CD4-positive, CD25-positive, alpha-beta regulatory T cell (primary cell): ENCODE results near the gene KATNIP. TPM values are rescaled to one million over a fixed set of nuclear protein-coding genes. Genes with fewer than 3 reads are reported as not detected.

ENCODE experiments used
- ATAC-seq, 2 donors: fragments of 150-1000 bp; cut with Tn5 transposase; one replicate each; pipeline ENCODE4 v1.10.0; 2021; ENCODE audit warnings: low read depth in 2 of 2, moderate number of reproducible peaks in 2 of 2, moderate library complexity in 1 of 2
- DNase-seq, 3 donors: peaks; one replicate each; pipeline versions ENCODE4 v3.0.0 to v3.0.0-alpha.2; 2012 to 2022; ENCODE audit warnings: mixed read lengths in 1 of 3
- H3K27ac ChIP-seq: one replicate; pipeline ENCODE4 v1.7.0; 2013; ENCODE audit warnings: mild to moderate bottlenecking, low read length; ENCODE audit not compliant: insufficient read depth, poor library complexity, severe bottlenecking
- H3K27me3 ChIP-seq: one replicate; pipeline ENCODE4 v1.7.0; 2013; ENCODE audit warnings: low read length; ENCODE audit not compliant: control insufficient read depth, insufficient read depth
- H3K36me3 ChIP-seq: one replicate; pipeline ENCODE4 v1.7.0; 2013; ENCODE audit warnings: mild to moderate bottlenecking, low read length, moderate library complexity; ENCODE audit not compliant: control insufficient read depth, insufficient read depth
- H3K4me1 ChIP-seq: 2 replicates; pipeline ENCODE4 v1.7.0; 2013; ENCODE audit warnings: mild to moderate bottlenecking, low read length; ENCODE audit not compliant: insufficient read depth, control insufficient read depth, poor library complexity, severe bottlenecking
- H3K4me3 ChIP-seq: one replicate; pipeline ENCODE4 v1.7.0; 2013; ENCODE audit warnings: low read depth, mild to moderate bottlenecking, low read length, moderate library complexity
- H3K9me3 ChIP-seq, 2 experiments: 1 replicate in 1 of 2; 2 replicates in 1 of 2; pipeline ENCODE4 v1.7.0; 2013; ENCODE audit warnings: low read length in 2 of 2, mild to moderate bottlenecking in 1 of 2, moderate library complexity in 1 of 2; ENCODE audit not compliant: control insufficient read depth in 2 of 2
- H3K27ac Mint-ChIP-seq, 3 donors: one replicate each; pipeline ENCODE4 v1.8.0; 2020 to 2022; ENCODE audit warnings: mild to moderate bottlenecking in 3 of 3, mixed read lengths in 3 of 3, moderate library complexity in 2 of 3
- H3K27me3 Mint-ChIP-seq: one replicate; pipeline ENCODE4 v1.8.0; 2022; ENCODE audit warnings: mild to moderate bottlenecking, mixed read lengths
- H3K36me3 Mint-ChIP-seq: one replicate; pipeline ENCODE4 v1.8.0; 2020; ENCODE audit warnings: mixed read lengths
- H3K4me1 Mint-ChIP-seq, 4 donors: one replicate each; pipeline ENCODE4 v1.8.0; 2020 to 2022; ENCODE audit warnings: mixed read lengths in 4 of 4, mild to moderate bottlenecking in 1 of 4
- H3K4me3 Mint-ChIP-seq, 4 donors: one replicate each; pipeline ENCODE4 v1.8.0; 2020 to 2022; ENCODE audit warnings: mild to moderate bottlenecking in 4 of 4, mixed read lengths in 4 of 4, moderate library complexity in 3 of 4
- H3K9me3 Mint-ChIP-seq, 7 donors: one replicate each; pipeline ENCODE4 v1.8.0; 2020 to 2022; ENCODE audit warnings: mixed read lengths in 7 of 7, mild to moderate bottlenecking in 3 of 7, moderate library complexity in 2 of 7
- polyA plus RNA-seq, 4 donors: library from polyadenylated mRNA; unstranded; fragments of 300-500 nt; fragmentation: Illumina TruSeq; gene quantifications; one replicate each; pipeline ENCODE4 v1.2.3, GENCODE V29; 2021
- total RNA-seq: library from RNA; stranded (reverse); gene quantifications from one replicate; pipeline ENCODE4 v1.2.3, GENCODE V29; 2022

KATNIP gene
- total RNA-seq (31.5 TPM), polyA plus RNA-seq (1 to 10 TPM; 1.4 to 4.2 (median 3.2) TPM)

GRCh38 chr16:27549746-27550581 is at the start of gene KATNIP, which contains the start of gene GTF3C1:
KATNIP (plus strand) TSS chr16:27550144; CDS start chr16:27550171, 27 bp downstream.
GTF3C1 (minus strand) TSS chr16:27549913; CDS start chr16:27549890, 23 bp downstream.
- H3K27ac ChIP-seq = peak within 1 kb of the TSS; percentile 86
- H3K4me1 ChIP-seq = peaks cover 25% of the 10 kb centered on the region
- no peaks in the 10 kb centered on the region for H3K9me3 ChIP-seq
- Mint-ChIP-seq H3K27ac (peak within 1 kb of the TSS; percentile 98 to 100 (median 99)), H3K4me1 (peaks cover 10 to 50% (median 28%) of the 10 kb centered on the region in 4 donors), H3K4me3 (peak within 1 kb of the TSS; percentile 88 to 100 (median 98)), H3K9me3 (no peaks in the 10 kb centered on the region), H3K27me3 (peaks cover 4% of the 10 kb centered on the region), H3K36me3 (peaks cover 7% of the 10 kb centered on the region)
- peak; percentile 99 for ATAC-seq
- H3K4me3 ChIP-seq = peak within 1 kb of the TSS; percentile 96
- H3K27me3 ChIP-seq = no peaks in the 10 kb centered on the region
- DNase-seq = peak; percentile 99 to 100 (median 100)
- peaks cover 4% of the 10 kb centered on the region for H3K36me3 ChIP-seq

- H3K27ac Mint-ChIP-seq = no peak overlapping the region
- H3K27me3 ChIP-seq = no peaks in the 10 kb centered on the region
- no peak for ATAC-seq
- H3K4me1 ChIP-seq = no peaks in the 10 kb centered on the region
- H3K9me3 ChIP-seq = no peaks in the 10 kb centered on the region
- H3K4me3 ChIP-seq = no peak overlapping the region
- no peak for DNase-seq
- H3K27ac ChIP-seq = no peak overlapping the region
- H3K27me3 Mint-ChIP-seq = no peaks in the 10 kb centered on the region
- H3K4me1 Mint-ChIP-seq = no peaks in the 10 kb centered on the region
- H3K4me3 Mint-ChIP-seq = no peak overlapping the region
- H3K9me3 Mint-ChIP-seq = no peaks in the 10 kb centered on the region
- H3K36me3 ChIP-seq = peaks cover 97% of the 10 kb centered on the region
- peaks cover 67% of the 10 kb centered on the region for H3K36me3 Mint-ChIP-seq
Observed at GRCh38 chr16:27500801-27501200, 49.1 kb upstream of the KATNIP start.

- Mint-ChIP-seq H3K27me3 (no peaks in the 10 kb centered on the region), H3K36me3 (peaks cover 65% of the 10 kb centered on the region), H3K9me3 (no peaks in the 10 kb centered on the region), H3K27ac (no peak overlapping the region), H3K4me3 (no peak overlapping the region), H3K4me1 (peaks cover 0 to under 1% (median 0%) of the 10 kb centered on the region in 4 donors)
- no peaks in the 10 kb centered on the region for H3K4me1 ChIP-seq
- ATAC-seq (no peak), DNase-seq (no peak)
- no peak overlapping the region for H3K4me3 ChIP-seq
- H3K9me3 ChIP-seq = no peaks in the 10 kb centered on the region
- H3K36me3 ChIP-seq = peaks cover 97% of the 10 kb centered on the region
- no peaks in the 10 kb centered on the region for H3K27me3 ChIP-seq
- no peak overlapping the region for H3K27ac ChIP-seq
Observed at GRCh38 chr16:27503662-27504061, 46.3 kb upstream of the KATNIP start.

GRCh38 chr16:27505297-27506236 is 44.4 kb upstream of the KATNIP start:
- Histone ChIP-seq H3K4me3 (no peak overlapping the region), H3K36me3 (peaks cover 90% of the 10 kb centered on the region), H3K4me1 (no peaks in the 10 kb centered on the region), H3K27me3 (no peaks in the 10 kb centered on the region), H3K27ac (no peak overlapping the region), H3K9me3 (no peaks in the 10 kb centered on the region)
- Mint-ChIP-seq H3K4me3 (no peak overlapping the region), H3K27ac (peak overlapping the region in 1 of 3 donors; percentile 12), H3K36me3 (peaks cover 65% of the 10 kb centered on the region), H3K4me1 (peaks cover 0 to 2% (median 0%) of the 10 kb centered on the region in 4 donors), H3K27me3 (no peaks in the 10 kb centered on the region), H3K9me3 (no peaks in the 10 kb centered on the region)
- no peak for ATAC-seq
- DNase-seq = no peak

- DNase-seq = no peak
- peaks cover 91% of the 10 kb centered on the region for H3K36me3 ChIP-seq
- H3K36me3 Mint-ChIP-seq = peaks cover 66% of the 10 kb centered on the region
- no peaks in the 10 kb centered on the region for H3K9me3 ChIP-seq
- H3K4me1 Mint-ChIP-seq = peaks cover 0 to 2% (median 0%) of the 10 kb centered on the region in 4 donors
- no peak overlapping the region for H3K27ac Mint-ChIP-seq
- H3K27ac ChIP-seq = no peak overlapping the region
- H3K4me3 Mint-ChIP-seq = no peak overlapping the region
- no peaks in the 10 kb centered on the region for H3K27me3 ChIP-seq
- no peak overlapping the region for H3K4me3 ChIP-seq
- H3K27me3 Mint-ChIP-seq = no peaks in the 10 kb centered on the region
- H3K9me3 Mint-ChIP-seq = no peaks in the 10 kb centered on the region
- no peak for ATAC-seq
- no peaks in the 10 kb centered on the region for H3K4me1 ChIP-seq
Observed at GRCh38 chr16:27506771-27507170, 43.2 kb upstream of the KATNIP start.

GRCh38 chr16:27508476-27508875 is 41.5 kb upstream of the KATNIP start:
- Mint-ChIP-seq H3K27ac (no peak overlapping the region), H3K4me1 (peaks cover 0 to 2% (median 0%) of the 10 kb centered on the region in 4 donors), H3K9me3 (no peaks in the 10 kb centered on the region), H3K4me3 (no peak overlapping the region), H3K27me3 (no peaks in the 10 kb centered on the region), H3K36me3 (peaks cover 73% of the 10 kb centered on the region)
- Histone ChIP-seq H3K27ac (no peak overlapping the region), H3K4me1 (no peaks in the 10 kb centered on the region), H3K27me3 (no peaks in the 10 kb centered on the region), H3K36me3 (peaks cover 86% of the 10 kb centered on the region), H3K9me3 (no peaks in the 10 kb centered on the region), H3K4me3 (no peak overlapping the region)
- no peak for DNase-seq
- no peak for ATAC-seq

GRCh38 chr16:27511657-27512448 is 38.1 kb upstream of the KATNIP start:
- no peak for ATAC-seq
- Mint-ChIP-seq H3K36me3 (peaks cover 66% of the 10 kb centered on the region), H3K4me1 (peaks cover 0 to 9% (median 2%) of the 10 kb centered on the region in 4 donors), H3K4me3 (no peak overlapping the region), H3K27me3 (no peaks in the 10 kb centered on the region), H3K9me3 (no peaks in the 10 kb centered on the region), H3K27ac (peak overlapping the region in 1 of 3 donors; percentile 32)
- H3K4me3 ChIP-seq = no peak overlapping the region
- no peaks in the 10 kb centered on the region for H3K4me1 ChIP-seq
- H3K36me3 ChIP-seq = peaks cover 62% of the 10 kb centered on the region
- no peaks in the 10 kb centered on the region for H3K9me3 ChIP-seq
- H3K27me3 ChIP-seq = no peaks in the 10 kb centered on the region
- no peak for DNase-seq
- H3K27ac ChIP-seq = no peak overlapping the region
